Erythroblast (primary cell): ENCODE measurements around the gene PTPRCAP.

ENCODE experiments used
- DNase-seq, 2 experiments: peaks; one replicate each; lab custom pipeline; 2025; lab: John Stamatoyannopoulos, UW
- GATA1 ChIP-seq: IDR thresholded peaks from 2 replicates; pipeline ENCODE4 v1.6.1; 2011; ENCODE audit warnings: low read depth, mild to moderate bottlenecking, control low read depth, low read length, moderate library complexity
- POLR2A ChIP-seq: IDR thresholded peaks from 2 replicates; pipeline ENCODE4 v1.6.1; 2011; ENCODE audit warnings: mild to moderate bottlenecking, low read length

PTPRCAP gene

GRCh38 chr11:67455054-67455453, 17.6 kb upstream of the PTPRCAP start, which contains the start of gene CABP4:
TSS of gene CABP4 (plus strand) at chr11:67455354. CDS start at chr11:67455424, 70 bp downstream.
- DNase-seq: no peak
- TF ChIP-seq POLR2A: no peak
- TF ChIP-seq GATA1: no peak

GRCh38 chr11:67453816-67454732, 16.6 kb upstream of the PTPRCAP start:
- DNase-seq: no peak
- TF ChIP-seq GATA1: no peak
- TF ChIP-seq POLR2A: no peak

- no peak for DNase-seq
- TF ChIP-seq GATA1 (no peak), POLR2A (no peak)
Observed at GRCh38 chr11:67452141-67452952, 14.9 kb upstream of the PTPRCAP start, which contains the start of gene GPR152. TSS of gene GPR152 (minus strand) at chr11:67452729. CDS start at chr11:67452724, 5 bp downstream.

GRCh38 chr11:67451658-67451976, 14.1 kb upstream of the PTPRCAP start:
- no peak for TF ChIP-seq POLR2A
- TF ChIP-seq GATA1: no peak
- no peak for DNase-seq

GRCh38 chr11:67450796-67451657, 13.5 kb upstream of the PTPRCAP start:
- no peak for DNase-seq
- TF ChIP-seq GATA1 (no peak), POLR2A (no peak)

- no peak for DNase-seq
- TF ChIP-seq GATA1 (no peak), POLR2A (no peak)
Observed at GRCh38 chr11:67449116-67449844, 11.8 kb upstream of the PTPRCAP start.

- DNase-seq: no peak
- TF ChIP-seq GATA1: no peak
- TF ChIP-seq POLR2A: no peak
Observed at GRCh38 chr11:67448220-67448609, 10.7 kb upstream of the PTPRCAP start.

GRCh38 chr11:67445515-67445914, 8.0 kb upstream of the PTPRCAP start:
- no peak for TF ChIP-seq POLR2A
- DNase-seq: no peak

- no peak for DNase-seq
- no peak for TF ChIP-seq GATA1
- TF ChIP-seq POLR2A: no peak
Observed at GRCh38 chr11:67442504-67443404, 5.3 kb upstream of the PTPRCAP start.

GRCh38 chr11:67441731-67442351, 4.4 kb upstream of the PTPRCAP start:
- TF ChIP-seq POLR2A (no peak), GATA1 (no peak)
- DNase-seq: no peak

GRCh38 chr11:67441098-67441563, 3.6 kb upstream of the PTPRCAP start:
- TF ChIP-seq POLR2A: no peak
- TF ChIP-seq GATA1: no peak
- no peak for DNase-seq
